Measurements from ENCODE around the gene PTCD2.

Gene PTCD2

GRCh38 chr5:72415616-72416325 is 95.6 kb downstream of the PTCD2 start:
- no peak for DNase-seq (ENCODE audit: low read depth)

DNA sequence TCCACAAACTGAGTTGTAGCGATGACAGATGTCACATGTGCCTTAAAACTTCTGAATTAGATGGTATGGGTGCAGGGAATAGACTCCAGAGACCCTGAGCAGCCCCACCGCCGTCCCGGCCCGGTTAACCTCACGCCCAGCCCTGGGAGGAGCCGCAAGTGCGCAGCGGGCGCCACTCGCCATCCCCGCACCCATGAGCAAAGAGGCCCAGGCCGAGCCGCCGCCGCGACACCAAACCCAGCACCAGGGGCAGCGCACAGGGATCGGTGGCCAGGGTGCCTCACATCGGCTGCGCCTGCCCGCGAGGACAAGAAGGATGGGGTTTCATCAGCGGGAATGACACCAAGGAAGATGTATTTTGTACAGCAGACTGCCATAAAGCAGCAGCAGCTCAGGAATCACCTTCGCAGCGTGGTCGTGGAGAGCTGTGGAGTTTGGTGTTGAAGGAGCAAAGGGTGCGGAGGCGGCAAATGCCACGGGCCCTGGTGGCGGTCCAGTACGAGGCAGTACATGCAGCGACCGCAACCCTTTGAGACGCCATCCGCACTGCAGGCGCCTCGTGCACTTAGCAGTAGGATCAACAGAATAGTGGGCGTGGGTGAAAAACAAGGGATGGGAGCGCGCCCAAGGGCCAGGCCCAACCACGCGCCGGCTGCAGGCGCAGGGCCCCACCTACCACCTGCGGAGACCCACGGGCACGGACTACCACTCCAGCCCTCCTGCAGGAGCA is 97.3 kb downstream of the PTCD2 start:
- DNase-seq (ENCODE audit: low read depth): no peak
